Panc1 (cell line): ENCODE results near the gene MPP2.

ENCODE experiments used
- CTCF ChIP-seq: fragments of 450-650 bp; IDR thresholded peaks from 2 replicates; pipeline ENCODE4 v1.5.1; 2017; ENCODE audit warnings: mild to moderate bottlenecking
- POLR2AphosphoS5 ChIP-seq: IDR thresholded peaks from 2 replicates; pipeline ENCODE4 v1.6.1; 2012; ENCODE audit warnings: mild to moderate bottlenecking, low read depth, low read length, moderate library complexity
- REST ChIP-seq, 2 experiments: IDR thresholded peaks; 2 replicates each; pipeline ENCODE4 v1.6.1; 2011 to 2012; ENCODE audit warnings: low read depth in 2 of 2, control low read depth in 1 of 2, low read length in 1 of 2, mild to moderate bottlenecking in 1 of 2, moderate library complexity in 1 of 2; ENCODE audit not compliant: insufficient read depth in 1 of 2

GRCh38 chr17:43825567-43825966 is 81.8 kb downstream of the MPP2 start:
- TF ChIP-seq POLR2AphosphoS5: no peak
- no peak for TF ChIP-seq CTCF
- no peak for TF ChIP-seq REST (IDR thresholded peaks at IDR 0.05; ENCODE audit: insufficient read depth in 1 of 2, low read depth in 2 of 2, low read length in 1 of 2)
